Renal cortex interstitium (tissue), 11 donors: ENCODE data around the gene RAB11FIP5. TPM values are rescaled to one million over a fixed set of nuclear protein-coding genes. Genes with fewer than 3 reads are reported as not detected.
"Not testable (repeated sequence)": the region's sequence is repeated elsewhere in the genome, so short reads cannot be mapped to it uniquely, and the experiment has no call there.

ENCODE experiments used
- DNase-seq, 11 donors: peaks; one replicate each; pipeline ENCODE4 v3.0.0-alpha.2; 2013; ENCODE audit warnings: low read depth in 9 of 11, low spot score in 4 of 11; ENCODE audit errors: extremely low read depth in 1 of 11
- polyA plus RNA-seq, 3 donors: library from polyadenylated mRNA; unstranded; fragments of 120-200 nt; gene quantifications; one replicate each; pipeline ENCODE4 v1.2.1, GENCODE V29; 2013; ENCODE audit not compliant: insufficient read length in 3 of 3

The RAB11FIP5 gene
- polyA plus RNA-seq, 3 donors: 44.6 to 46.4 (median 45.6) TPM

GRCh38 chr2:73077424-73077795, 35.3 kb downstream of the RAB11FIP5 start:
- no peak for DNase-seq

- DNase-seq: no peak
Observed at GRCh38 chr2:73076701-73077423, 35.9 kb downstream of the RAB11FIP5 start.

- no peak for DNase-seq
Observed at GRCh38 chr2:73075477-73076373, 37.0 kb downstream of the RAB11FIP5 start.

GRCh38 chr2:73074110-73075069, 38.4 kb downstream of the RAB11FIP5 start:
- DNase-seq: no peak

- no peak for DNase-seq
Observed at GRCh38 chr2:73072416-73072815, 40.3 kb downstream of the RAB11FIP5 start.

- DNase-seq: no peak
Observed at GRCh38 chr2:73072129-73072395, 40.7 kb downstream of the RAB11FIP5 start.

GRCh38 chr2:73071360-73072128, 41.2 kb downstream of the RAB11FIP5 start, which contains the start of gene SFXN5:
SFXN5 (minus strand) TSS chr2:73071712; CDS start chr2:73071705, 7 bp downstream.
- peak; percentile 85 to 98 (median 95) for DNase-seq

- no peak for DNase-seq
Observed at GRCh38 chr2:73070643-73071359, 41.9 kb downstream of the RAB11FIP5 start.

GRCh38 chr2:73069855-73070642, 42.7 kb downstream of the RAB11FIP5 start:
- DNase-seq: no peak

- DNase-seq: no peak
Observed at GRCh38 chr2:73069041-73069854, 43.5 kb downstream of the RAB11FIP5 start.

- no peak for DNase-seq
Observed at GRCh38 chr2:73068147-73068546, 44.6 kb downstream of the RAB11FIP5 start.

GRCh38 chr2:73067043-73067442, 45.7 kb downstream of the RAB11FIP5 start:
- no peak for DNase-seq

- not testable (repeated sequence) for DNase-seq
Observed at GRCh38 chr2:73065070-73065469, 47.7 kb downstream of the RAB11FIP5 start.

GRCh38 chr2:73063909-73064875, 48.6 kb downstream of the RAB11FIP5 start:
- no peak for DNase-seq

GRCh38 chr2:73063472-73063871, 49.3 kb downstream of the RAB11FIP5 start:
- no peak for DNase-seq
